Activated CD4-positive, alpha-beta T cell treated with anti-CD3 and anti-CD28 coated beads, Interleukin-2, amount 50 U/mL, for 24 hours (primary cell): ENCODE results near the gene LRRC75B.
"Not testable (repeated sequence)": the region's sequence is repeated elsewhere in the genome, so short reads cannot be mapped to it uniquely, and the experiment has no call there.

ENCODE experiments used
- DNase-seq, 2 donors: peaks; one replicate each; pipeline ENCODE4 v3.0.0-alpha.2; 2020; ENCODE audit warnings: low read depth in 1 of 2, low spot score in 1 of 2

LRRC75B gene

GRCh38 chr22:24555165-24556039 lies 37.5 kb downstream of the LRRC75B start, which contains the start of gene SNRPD3:
Gene SNRPD3 (plus strand): TSS chr22:24555999. CDS start chr22:24557675, 1,676 bp downstream.
- peak; percentile 99 to 100 for DNase-seq

GRCh38 chr22:24554313-24555164 lies 38.3 kb downstream of the LRRC75B start, which contains the start of gene GUCD1:
Gene GUCD1 (minus strand): TSS chr22:24555138. CDS start chr22:24554991, 147 bp downstream.
- DNase-seq, result peak; percentile 11 to 14

GRCh38 chr22:24553597-24554312 lies 39.1 kb downstream of the LRRC75B start:
- DNase-seq, result peak in 1 of 2 donors; percentile 9

DNA sequence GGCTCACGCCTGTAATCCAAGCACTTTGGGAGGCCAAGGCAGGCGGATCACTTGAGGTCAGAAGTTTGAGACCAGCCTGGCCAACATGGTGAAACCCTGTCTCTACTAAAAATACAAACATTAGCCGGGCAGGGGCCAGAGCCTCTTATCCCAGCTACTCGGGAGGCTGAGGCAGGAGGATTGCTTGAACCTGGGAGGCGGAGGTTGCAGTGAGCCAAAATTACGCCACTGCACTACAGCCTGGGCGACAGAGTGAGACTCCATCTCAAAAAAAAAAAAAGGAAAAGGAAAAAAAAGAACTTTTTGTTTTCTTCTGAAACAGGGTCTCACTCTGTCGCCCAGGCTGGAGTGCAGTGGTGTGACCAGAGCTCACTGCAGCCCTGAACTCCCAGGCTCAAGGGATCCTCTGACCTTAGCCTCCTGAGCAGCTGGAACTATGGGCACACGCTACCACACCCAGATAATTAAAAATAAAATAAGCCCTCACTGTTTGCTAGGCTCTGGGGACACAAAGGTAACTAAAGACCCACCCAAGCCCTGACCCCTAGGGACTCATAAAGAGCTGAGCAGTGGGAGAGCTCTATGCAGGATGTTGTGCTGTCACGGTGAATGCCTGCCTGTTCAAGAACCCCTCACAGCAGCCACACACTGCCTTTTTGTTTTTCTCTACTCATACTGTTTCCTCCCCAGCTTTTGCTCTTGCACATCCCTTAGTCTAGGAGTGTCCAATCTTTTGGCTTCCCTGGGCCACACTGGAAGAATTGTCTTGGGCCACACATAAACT lies 40.2 kb downstream of the LRRC75B start:
- DNase-seq, result not testable (repeated sequence)

DNA sequence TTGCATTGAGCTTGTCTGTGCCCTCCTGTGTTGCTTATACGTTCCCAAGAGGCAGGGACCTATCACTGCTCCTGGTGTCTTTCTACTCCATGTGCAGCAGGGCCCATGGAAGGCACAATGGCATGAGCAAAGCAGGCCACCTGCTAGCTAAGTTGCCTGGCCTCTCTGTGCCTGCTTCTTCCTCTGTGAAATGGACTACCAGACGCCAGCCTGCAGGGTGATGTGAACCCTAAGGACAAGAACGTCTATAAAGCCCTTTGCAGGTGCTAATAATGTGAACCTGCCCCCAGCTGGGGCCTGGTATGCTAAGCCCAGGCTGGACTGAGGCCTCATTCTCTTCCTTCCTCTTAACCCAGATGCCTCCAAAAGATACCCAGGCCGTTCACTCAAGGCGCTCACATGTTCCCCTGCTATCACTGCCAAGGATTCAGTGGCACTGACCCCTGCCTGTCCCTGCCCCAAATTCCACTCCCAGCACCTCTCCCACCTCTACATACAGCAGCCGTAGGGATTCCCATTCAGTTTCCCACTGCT lies 41.9 kb downstream of the LRRC75B start:
- DNase-seq, result no peak

DNA sequence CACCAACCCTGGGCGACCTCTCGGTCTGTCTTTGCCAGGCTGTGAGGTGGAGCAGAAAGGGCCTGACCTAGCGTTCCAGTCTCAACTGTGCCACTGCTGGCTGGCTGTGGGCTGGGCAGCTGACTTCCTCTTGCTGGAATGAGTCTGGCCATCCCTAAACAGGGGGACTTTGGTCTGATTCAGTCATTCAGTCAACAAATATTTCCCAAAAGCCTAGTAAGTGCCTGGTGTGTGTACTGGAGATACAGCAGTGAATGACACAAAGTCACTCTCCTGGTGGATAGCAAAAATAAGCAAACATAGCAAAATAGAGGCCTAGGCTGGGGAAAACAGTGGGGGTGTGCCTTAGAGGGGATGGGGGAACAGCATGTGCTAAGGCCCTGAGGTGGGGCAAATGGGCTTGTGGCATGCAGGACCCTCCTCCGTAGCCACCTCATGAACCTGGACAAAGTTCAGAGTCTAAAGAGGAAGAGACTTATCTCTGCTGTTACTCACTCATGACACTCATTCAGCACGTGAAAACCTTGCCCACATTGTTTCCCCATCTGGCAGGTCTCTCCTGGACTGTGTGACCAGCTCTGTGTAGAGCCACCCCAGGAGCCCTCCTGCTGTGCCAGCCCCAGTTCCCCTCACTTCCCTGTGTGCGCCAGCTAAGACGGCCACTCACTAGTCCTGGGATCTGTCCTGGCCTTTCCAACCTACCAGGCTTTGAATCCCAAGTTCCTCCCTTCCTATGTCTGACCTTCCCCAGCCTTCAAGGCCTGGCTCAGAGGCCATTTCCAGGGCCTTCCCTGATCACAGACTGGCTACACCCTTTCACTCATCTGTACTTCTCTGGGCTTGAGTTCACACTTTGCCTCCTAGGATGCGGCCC lies 42.6 kb downstream of the LRRC75B start:
- no peak for DNase-seq

- no peak for DNase-seq
Measured at GRCh38 chr22:24548812-24549211, 44.1 kb downstream of the LRRC75B start.

GRCh38 chr22:24543679-24544243 lies 49.1 kb downstream of the LRRC75B start:
- DNase-seq, result no peak

- DNase-seq, result no peak
Measured at GRCh38 chr22:24543185-24543601, 49.7 kb downstream of the LRRC75B start.

- DNase-seq, result no peak
Measured at GRCh38 chr22:24542641-24543040, 50.2 kb downstream of the LRRC75B start.

DNA sequence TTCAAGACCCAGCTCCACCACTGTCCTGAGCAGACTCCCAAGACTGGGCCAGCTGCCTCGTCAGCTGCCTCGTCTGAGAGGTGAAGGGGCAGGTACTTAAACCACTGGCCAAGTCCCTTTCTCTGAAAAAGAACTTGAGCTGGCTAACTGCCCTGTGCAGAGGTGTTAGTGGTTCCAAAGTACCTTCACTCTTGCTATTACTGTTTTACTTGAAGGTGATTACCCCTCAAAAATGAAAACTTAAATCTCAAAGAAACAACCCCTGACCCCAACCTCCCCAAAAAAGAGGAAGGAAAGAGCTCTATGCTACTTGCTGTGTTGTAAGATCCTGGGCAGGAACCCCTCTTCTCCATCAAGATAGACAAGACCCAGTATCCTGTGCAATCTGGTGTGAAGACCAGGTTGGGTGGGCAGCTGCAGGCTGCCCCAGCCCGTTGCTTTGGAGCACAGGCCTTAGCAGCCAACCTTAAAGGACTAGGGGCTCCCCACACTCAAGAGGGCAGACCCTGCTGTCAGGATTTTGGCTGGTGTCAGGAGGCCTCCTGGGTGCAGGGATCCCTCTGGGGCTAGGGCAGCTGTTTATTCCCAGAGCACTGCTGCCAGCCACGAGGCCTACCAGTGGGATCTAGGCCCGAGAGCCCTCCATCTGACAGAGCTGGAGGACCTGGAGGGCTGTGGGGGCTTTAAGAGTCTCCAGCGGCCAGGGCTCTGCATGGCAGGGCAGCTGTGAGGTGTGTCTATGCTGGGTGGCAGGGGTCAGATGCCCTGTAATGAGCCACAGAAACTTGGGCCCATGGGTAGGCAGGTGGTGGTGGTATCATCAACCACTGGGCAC lies 51.0 kb downstream of the LRRC75B start:
- no peak for DNase-seq

GRCh38 chr22:24540470-24540869 lies 52.4 kb downstream of the LRRC75B start:
- no peak for DNase-seq

- no peak for DNase-seq
Measured at GRCh38 chr22:24536089-24536488, 56.8 kb downstream of the LRRC75B start.
